Measurements from ENCODE around the gene ATL1.

- no peak for TF ChIP-seq CTCF (IDR thresholded peaks at IDR 0.05)
- TF ChIP-seq POLR2AphosphoS5 (IDR thresholded peaks at IDR 0.05; ENCODE audit: low read depth, low read length) = no peak
- no peak for TF ChIP-seq TCF7L2 (IDR thresholded peaks at IDR 0.05; ENCODE audit: low read depth, low read length)
Observed at GRCh38 chr14:50669441-50669986, 109.6 kb downstream of the ATL1 start.

All from Panc1 (cell line).